DMS114 treated with DMSO at 0.1 percent for 48 hours (cell line): ENCODE data around the gene DARS1.

ENCODE experiments used
- DNase-seq: peaks from one replicate; lab custom pipeline; 2025; ENCODE audit not compliant: unreplicated experiment; lab: John Stamatoyannopoulos, UW

DARS1 gene

GRCh38 chr2:136016427-136016826 is 31.0 kb upstream of the DARS1 start:
- DNase-seq, result no peak

DNA sequence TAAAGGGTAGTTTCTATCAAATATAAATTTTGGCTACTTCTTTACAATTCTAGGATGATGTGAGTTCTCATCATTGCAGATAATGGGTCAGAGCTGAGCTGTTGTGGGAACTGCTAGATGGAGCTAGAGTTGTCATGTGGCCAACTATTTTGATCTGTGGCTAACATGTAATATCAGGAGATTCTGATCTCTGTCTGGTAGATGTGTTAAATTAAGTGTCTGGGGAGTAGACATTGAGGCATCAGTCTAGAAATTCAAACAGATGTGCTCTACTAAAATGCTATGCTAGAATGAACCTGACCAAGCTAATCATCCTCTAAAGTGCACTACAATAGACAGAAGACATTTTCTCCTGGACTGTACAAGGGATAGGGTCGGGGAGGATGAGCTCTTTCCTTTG is 30.3 kb upstream of the DARS1 start:
- DNase-seq, result no peak

DNA sequence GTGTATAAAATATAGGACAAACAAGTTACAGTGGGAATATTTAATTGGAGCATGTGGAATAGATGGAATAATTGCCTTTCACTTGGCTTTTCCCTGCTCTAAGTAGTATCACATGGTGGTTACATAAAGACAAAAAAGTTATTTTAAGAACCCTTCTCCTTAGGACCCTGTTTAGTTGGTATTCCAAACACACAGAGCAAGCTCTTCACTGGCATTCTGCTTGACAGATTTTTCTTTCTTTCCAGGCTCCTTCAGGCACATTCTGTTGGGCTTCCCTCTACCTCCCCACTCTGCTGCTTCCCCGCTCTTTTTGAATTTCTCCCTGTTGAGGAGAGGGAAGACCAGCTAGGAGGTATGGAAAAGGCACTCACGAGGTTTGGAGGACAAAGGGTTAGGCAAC is 29.0 kb upstream of the DARS1 start:
- no peak for DNase-seq

GRCh38 chr2:136013955-136014354 is 28.5 kb upstream of the DARS1 start:
- DNase-seq, result no peak

GRCh38 chr2:136013136-136013685 is 27.8 kb upstream of the DARS1 start:
- DNase-seq, result no peak

DNA sequence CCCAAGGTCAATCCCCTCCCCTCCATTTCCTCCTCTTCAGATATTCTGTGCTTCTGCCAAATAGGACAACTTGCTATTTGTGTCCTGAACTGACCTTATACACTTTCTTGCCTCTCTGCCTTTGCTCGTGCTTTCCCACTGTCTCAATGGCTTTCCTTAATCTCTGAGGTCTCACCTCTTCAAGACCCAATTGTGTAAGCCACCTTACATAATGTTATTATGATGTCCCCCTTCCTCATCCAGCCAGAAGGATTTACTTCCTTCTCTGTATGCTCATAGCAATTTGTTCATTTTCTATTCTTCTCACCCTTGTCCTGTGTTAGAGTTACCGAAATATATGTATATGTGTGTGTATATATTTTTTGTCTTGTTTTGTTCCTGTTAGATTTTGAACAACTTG is 26.9 kb upstream of the DARS1 start:
- no peak for DNase-seq

- DNase-seq, result no peak
Measured at GRCh38 chr2:136010126-136010525, 24.7 kb upstream of the DARS1 start.

DNA sequence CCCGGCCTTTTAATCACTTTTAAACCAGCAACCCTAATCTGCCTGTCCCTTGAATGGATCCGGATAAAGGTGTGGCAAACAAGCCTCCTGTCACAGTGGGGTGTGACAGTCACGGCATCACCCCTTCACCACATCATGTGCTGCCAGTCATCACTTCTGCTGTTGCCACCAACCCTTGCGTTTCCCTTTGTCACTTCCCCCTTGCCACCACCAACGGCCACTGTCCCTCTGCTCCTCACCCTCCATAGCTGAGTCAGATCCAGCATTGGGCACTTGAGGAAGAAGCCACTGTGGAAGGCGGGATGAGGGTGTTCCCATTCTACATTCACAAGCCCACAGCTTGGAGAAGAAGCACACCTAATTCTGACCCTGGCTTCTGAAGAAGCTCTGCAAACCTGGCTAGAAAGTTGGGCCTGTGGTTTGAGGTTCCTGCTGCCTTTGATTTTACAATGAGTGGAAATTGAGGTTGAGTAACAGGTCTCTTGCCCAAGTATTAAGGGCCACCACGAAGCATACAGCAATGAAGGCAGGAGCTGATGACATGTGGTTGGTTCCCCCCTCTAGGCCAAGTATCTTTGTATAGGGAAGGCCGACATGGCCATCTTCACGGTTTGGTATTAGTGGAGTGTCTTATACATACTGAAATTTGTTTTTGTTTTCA is 22.9 kb upstream of the DARS1 start:
- DNase-seq, result no peak

GRCh38 chr2:136006658-136007057 is 21.2 kb upstream of the DARS1 start:
- no peak for DNase-seq

GRCh38 chr2:136005462-136006196 is 20.2 kb upstream of the DARS1 start:
- no peak for DNase-seq

- DNase-seq, result no peak
Measured at GRCh38 chr2:136004965-136005364, 19.5 kb upstream of the DARS1 start.

DNA sequence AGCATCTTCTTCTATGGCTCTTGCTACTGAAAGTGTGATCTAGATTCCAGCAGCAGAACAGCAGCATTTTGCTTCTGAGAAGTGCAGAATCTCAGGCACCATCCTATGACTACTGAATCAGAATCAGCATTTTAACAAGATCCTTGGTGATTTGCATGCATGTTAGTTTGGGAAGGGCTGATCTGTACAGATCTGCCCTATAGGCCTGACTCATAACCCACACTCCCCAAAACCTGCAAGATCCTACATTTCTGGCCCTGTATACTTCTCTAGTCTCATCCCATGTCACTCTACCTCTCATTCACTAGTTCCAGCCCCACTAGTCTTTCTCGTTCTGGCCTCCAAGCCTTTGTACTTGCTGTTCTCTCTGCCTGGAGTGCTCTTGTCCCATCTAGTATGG is 15.7 kb upstream of the DARS1 start:
- DNase-seq, result no peak

GRCh38 chr2:136000502-136000901 is 15.1 kb upstream of the DARS1 start:
- no peak for DNase-seq

DNA sequence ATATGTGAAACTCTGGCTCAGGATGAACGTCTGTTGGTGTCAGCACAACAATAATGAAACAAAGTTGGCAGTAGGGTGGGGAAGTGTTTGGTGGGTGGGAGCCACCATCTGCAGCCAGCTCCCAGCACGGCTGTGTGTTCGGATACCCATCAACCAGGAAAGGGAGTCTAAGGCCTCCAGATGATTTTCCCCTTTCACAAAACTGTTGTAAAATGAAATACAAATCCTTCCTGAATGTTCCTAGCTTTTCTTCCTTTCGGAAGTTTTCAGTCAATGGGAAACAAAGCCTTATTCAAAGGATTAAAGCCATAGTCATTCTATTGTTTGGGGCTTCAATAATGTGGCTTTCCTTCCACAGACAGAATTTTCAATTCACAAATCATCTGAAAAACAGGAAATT is 14.5 kb upstream of the DARS1 start:
- DNase-seq, result no peak

DNA sequence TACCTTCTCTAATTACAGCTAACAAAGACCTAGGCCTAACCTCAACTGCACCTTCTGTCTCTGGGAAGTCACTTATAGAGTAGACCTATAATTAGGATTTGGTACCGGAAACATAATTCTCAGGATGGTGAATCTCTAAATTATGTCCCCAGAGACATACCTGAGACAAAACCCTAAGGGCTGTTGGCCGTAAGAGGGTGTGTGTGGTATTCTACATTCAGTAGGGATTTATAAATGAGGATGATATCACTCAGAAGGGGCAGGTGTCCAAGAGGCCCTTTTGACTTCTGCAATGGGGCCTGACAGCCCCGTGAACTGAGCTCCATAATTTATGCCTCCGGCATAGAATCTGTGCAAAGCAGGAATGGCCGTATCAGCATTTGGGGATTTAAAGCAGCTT is 13.5 kb upstream of the DARS1 start:
- no peak for DNase-seq

DNA sequence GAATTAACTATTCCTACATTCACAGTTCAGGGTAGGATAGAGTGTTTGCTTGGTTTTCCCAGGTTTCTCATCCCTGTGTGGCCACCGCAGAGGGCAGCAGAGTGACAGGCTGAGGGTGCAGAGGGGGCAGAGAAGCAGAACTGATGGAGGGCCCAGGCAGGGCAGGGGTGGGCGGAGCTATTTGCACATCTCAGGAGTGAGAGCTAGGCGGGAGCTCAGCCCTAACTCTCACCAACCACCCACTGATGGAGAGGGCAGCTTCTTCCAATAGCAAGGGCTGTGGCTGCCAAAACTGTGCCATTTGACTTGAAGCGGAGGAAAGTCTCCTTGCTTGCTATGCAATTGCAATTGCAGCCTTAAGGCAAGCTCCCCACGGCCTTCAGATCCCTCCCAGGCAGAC is 12.0 kb upstream of the DARS1 start:
- no peak for DNase-seq

DNA sequence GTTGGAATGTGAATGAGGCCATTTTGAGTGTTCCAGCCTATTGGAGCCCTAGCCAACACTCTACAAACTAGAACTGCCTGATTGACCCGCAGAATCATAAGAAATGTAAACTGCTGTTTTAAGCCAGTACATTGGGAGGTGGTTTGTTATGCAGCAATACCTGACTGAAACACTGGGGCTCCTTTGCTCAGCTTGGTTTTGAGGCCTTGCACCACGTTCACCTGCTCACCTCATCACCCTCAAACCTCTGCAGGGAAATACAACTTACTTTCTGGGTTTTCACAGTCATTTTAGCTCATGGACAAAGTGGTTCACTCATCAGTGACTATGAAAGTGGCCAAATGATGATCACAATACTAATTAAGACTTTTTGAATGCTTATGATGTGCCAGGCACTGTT is 10.9 kb upstream of the DARS1 start:
- DNase-seq, result no peak

DNA sequence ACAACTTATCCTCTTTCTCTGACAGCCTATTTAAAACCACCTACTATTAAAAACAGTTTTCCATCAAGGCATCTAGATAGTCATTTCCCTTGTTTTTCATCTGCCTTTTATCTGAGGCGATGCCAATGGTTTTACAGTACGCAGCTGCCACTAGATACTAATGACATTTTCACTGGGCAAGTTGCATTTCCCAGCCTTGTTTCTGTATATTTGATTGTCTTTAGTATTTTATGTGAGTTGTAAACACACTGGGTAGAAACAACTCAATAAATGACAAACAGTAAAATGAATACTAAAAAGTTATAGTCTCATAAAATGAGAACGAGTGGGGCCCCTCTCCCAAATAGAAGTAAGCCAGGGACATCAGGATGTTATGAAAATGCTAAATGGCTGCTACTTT is 8.9 kb upstream of the DARS1 start:
- no peak for DNase-seq

DNA sequence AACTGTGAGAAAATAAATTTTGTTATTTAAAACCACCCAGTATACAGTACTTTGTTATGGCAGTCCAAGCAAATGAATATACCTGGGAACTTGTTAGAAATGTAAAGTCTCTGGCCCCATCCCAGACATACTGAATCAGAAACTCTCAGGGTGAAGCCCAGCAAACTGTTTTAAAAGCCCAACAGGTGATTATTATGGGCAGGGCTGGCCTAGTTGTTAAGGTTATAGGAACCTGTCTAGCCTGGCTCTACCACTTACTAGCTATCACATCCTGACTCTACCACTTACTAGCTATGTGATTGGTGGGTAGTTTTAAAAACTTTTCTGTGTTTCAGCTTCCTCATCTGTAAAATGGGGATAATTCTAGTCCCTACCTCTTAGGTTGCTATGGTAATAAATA is 8.0 kb upstream of the DARS1 start:
- no peak for DNase-seq

GRCh38 chr2:135991861-135992260 is 6.4 kb upstream of the DARS1 start:
- DNase-seq, result no peak

GRCh38 chr2:135987441-135987840 is 2.0 kb upstream of the DARS1 start:
- no peak for DNase-seq

- DNase-seq, result no peak
Measured at GRCh38 chr2:135986507-135986906, 1.1 kb upstream of the DARS1 start.
